Measurements from ENCODE around the gene PPP1R27. TPM values are rescaled to one million over a fixed set of nuclear protein-coding genes. Genes with fewer than 3 reads are reported as not detected.

Gene PPP1R27
- polyA plus RNA-seq, 3 donors: 0.12 to 0.45 (median 0.17) TPM

- no peak for DNase-seq (ENCODE audit: extremely low read depth in 1 of 11, low read depth in 9 of 11, low spot score in 4 of 11)
Observed at GRCh38 chr17:81863833-81864768, 29.3 kb upstream of the PPP1R27 start.

GRCh38 chr17:81863123-81863675 is 28.3 kb upstream of the PPP1R27 start:
- no peak for DNase-seq (ENCODE audit: extremely low read depth in 1 of 11, low read depth in 9 of 11, low spot score in 4 of 11)

- DNase-seq (ENCODE audit: extremely low read depth in 1 of 11, low read depth in 9 of 11, low spot score in 4 of 11): peak; percentile 99 to 100 (median 100)
Observed at GRCh38 chr17:81860756-81861568, 26.1 kb upstream of the PPP1R27 start.

- DNase-seq (ENCODE audit: extremely low read depth in 1 of 11, low read depth in 9 of 11, low spot score in 4 of 11): no peak
Observed at GRCh38 chr17:81859906-81860755, 25.3 kb upstream of the PPP1R27 start, which contains the start of gene P4HB. TSS of gene P4HB (minus strand) at chr17:81860535. CDS start at chr17:81860471, 64 bp downstream.

GRCh38 chr17:81858967-81859905 is 24.4 kb upstream of the PPP1R27 start:
- DNase-seq (ENCODE audit: extremely low read depth in 1 of 11, low read depth in 9 of 11, low spot score in 4 of 11): no peak

GRCh38 chr17:81858170-81858966 is 23.5 kb upstream of the PPP1R27 start:
- DNase-seq (ENCODE audit: extremely low read depth in 1 of 11, low read depth in 9 of 11, low spot score in 4 of 11): no peak

GRCh38 chr17:81854974-81855774 is 20.3 kb upstream of the PPP1R27 start:
- DNase-seq (ENCODE audit: extremely low read depth in 1 of 11, low read depth in 9 of 11, low spot score in 4 of 11): no peak

GRCh38 chr17:81852237-81852636 is 17.4 kb upstream of the PPP1R27 start:
- DNase-seq (ENCODE audit: extremely low read depth in 1 of 11, low read depth in 9 of 11, low spot score in 4 of 11): no peak

- DNase-seq (ENCODE audit: extremely low read depth in 1 of 11, low read depth in 9 of 11, low spot score in 4 of 11): no peak
Observed at GRCh38 chr17:81851423-81851822, 16.6 kb upstream of the PPP1R27 start.

- no peak for DNase-seq (ENCODE audit: extremely low read depth in 1 of 11, low read depth in 9 of 11, low spot score in 4 of 11)
Observed at GRCh38 chr17:81849457-81849856, 14.6 kb upstream of the PPP1R27 start.

GRCh38 chr17:81846743-81847689 is 12.2 kb upstream of the PPP1R27 start:
- DNase-seq (ENCODE audit: extremely low read depth in 1 of 11, low read depth in 9 of 11, low spot score in 4 of 11): no peak

GRCh38 chr17:81845881-81846742 is 11.3 kb upstream of the PPP1R27 start:
- no peak for DNase-seq (ENCODE audit: extremely low read depth in 1 of 11, low read depth in 9 of 11, low spot score in 4 of 11)

GRCh38 chr17:81845361-81845760 is 10.5 kb upstream of the PPP1R27 start:
- no peak for DNase-seq (ENCODE audit: extremely low read depth in 1 of 11, low read depth in 9 of 11, low spot score in 4 of 11)

- DNase-seq (ENCODE audit: extremely low read depth in 1 of 11, low read depth in 9 of 11, low spot score in 4 of 11): no peak
Observed at GRCh38 chr17:81844887-81845286, 10.0 kb upstream of the PPP1R27 start.
